ENCODE measurements around the gene CABLES1. TPM values are rescaled to one million over a fixed set of nuclear protein-coding genes. Genes with fewer than 3 reads are reported as not detected.

The CABLES1 gene
- total RNA-seq, 1 experiment from 2014 or later: 1.7 TPM

GRCh38 chr18:23136326-23137096 is 1.2 kb downstream of the CABLES1 start:
- in situ Hi-C loops (cut with HindIII; ENCODE audit: low pct_unique_long_range_greater_than_20kb, low sequenced_read_pairs): no loop called here
- DNase-seq (ENCODE audit: low read depth): no peak

GRCh38 chr18:23137097-23137635 is 1.9 kb downstream of the CABLES1 start:
- in situ Hi-C loops (cut with HindIII; ENCODE audit: low pct_unique_long_range_greater_than_20kb, low sequenced_read_pairs): no loop called here
- DNase-seq (ENCODE audit: low read depth): peak; percentile 41

- DNase-seq (ENCODE audit: low read depth): no peak
- in situ Hi-C loops (cut with HindIII; ENCODE audit: low pct_unique_long_range_greater_than_20kb, low sequenced_read_pairs): no loop called here
Observed at GRCh38 chr18:23137788-23138216, 2.5 kb downstream of the CABLES1 start.

DNA sequence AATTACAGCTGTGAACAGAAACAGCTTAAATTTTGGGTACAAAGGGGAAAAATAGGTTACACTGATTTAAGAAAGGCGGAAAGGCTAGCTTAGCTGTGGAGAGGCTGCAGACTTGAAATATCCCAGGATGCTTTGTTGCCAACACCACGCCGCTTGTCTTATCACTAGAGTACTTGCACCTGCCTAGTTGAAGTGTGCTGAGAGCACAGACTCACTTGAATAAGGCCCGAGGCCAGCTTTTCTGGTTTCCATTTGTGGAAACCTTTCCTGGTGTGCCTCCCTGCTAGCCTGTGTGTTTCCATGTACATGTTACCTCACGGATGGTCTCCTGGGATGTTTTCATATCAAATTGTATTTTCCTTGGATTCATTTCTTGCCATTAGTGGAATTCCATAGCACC is 3.2 kb downstream of the CABLES1 start:
- in situ Hi-C loops (cut with HindIII; ENCODE audit: low pct_unique_long_range_greater_than_20kb, low sequenced_read_pairs): no loop called here
- DNase-seq (ENCODE audit: low read depth): no peak

DNA sequence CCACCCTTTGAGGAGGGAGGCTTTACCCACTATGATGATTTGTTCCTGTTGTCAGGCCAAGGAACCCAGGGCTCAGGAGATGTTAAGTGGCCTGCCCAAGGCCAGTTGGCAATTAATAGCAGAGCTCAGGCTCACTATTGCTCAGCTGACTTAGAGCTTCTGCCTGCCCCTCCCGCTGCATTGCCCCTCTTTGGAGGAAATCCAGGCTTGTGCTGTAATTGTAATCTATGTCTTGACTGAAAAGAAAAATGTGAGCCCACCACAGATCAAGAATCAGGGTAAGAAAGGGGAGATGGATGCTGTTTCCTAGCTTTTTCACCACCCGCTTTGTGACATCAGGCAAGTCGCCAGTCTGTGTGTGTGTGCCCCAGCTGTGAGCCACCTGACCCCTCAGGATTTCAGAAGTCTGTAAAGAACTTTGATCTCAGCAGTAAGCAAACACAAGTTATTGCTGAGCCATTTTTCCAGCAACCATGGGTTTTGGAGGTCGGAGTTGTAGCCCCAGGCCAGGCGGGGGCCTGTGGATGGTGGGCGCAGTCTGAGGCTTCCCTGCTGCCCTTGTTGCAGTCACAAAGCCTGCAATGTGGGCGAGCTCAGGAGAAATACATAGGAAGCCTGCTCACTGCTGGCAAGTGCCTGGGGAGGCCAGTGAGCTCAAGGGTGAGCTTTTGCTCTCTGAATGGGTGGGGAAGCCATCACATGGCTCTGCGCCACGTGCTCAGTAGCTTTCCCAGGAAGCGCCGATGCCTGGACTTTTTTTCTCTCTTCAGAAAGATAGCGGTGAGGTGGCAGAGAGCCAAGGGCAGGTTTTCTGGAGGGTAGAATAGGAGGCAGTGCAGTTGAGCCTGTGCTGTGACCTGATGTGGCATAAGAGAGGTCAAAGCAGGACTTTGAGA is 6.1 kb downstream of the CABLES1 start:
- in situ Hi-C loops (cut with HindIII; ENCODE audit: low pct_unique_long_range_greater_than_20kb, low sequenced_read_pairs): no loop called here
- DNase-seq (ENCODE audit: low read depth): peak; percentile 33

- in situ Hi-C loops (cut with HindIII; ENCODE audit: low pct_unique_long_range_greater_than_20kb, low sequenced_read_pairs): no loop called here
- no peak for DNase-seq (ENCODE audit: low read depth)
Observed at GRCh38 chr18:23142251-23142929, 7.1 kb downstream of the CABLES1 start.

- in situ Hi-C loops (cut with HindIII; ENCODE audit: low pct_unique_long_range_greater_than_20kb, low sequenced_read_pairs): no loop called here
- DNase-seq (ENCODE audit: low read depth): peak; percentile 30
Observed at GRCh38 chr18:23143016-23143814, 7.9 kb downstream of the CABLES1 start.

GRCh38 chr18:23143815-23144261 is 8.6 kb downstream of the CABLES1 start:
- DNase-seq (ENCODE audit: low read depth): no peak
- in situ Hi-C loops (cut with HindIII; ENCODE audit: low pct_unique_long_range_greater_than_20kb, low sequenced_read_pairs): no loop called here

- in situ Hi-C loops (cut with HindIII; ENCODE audit: low pct_unique_long_range_greater_than_20kb, low sequenced_read_pairs): no loop called here
- DNase-seq (ENCODE audit: low read depth): no peak
Observed at GRCh38 chr18:23144640-23145039, 9.4 kb downstream of the CABLES1 start.

DNA sequence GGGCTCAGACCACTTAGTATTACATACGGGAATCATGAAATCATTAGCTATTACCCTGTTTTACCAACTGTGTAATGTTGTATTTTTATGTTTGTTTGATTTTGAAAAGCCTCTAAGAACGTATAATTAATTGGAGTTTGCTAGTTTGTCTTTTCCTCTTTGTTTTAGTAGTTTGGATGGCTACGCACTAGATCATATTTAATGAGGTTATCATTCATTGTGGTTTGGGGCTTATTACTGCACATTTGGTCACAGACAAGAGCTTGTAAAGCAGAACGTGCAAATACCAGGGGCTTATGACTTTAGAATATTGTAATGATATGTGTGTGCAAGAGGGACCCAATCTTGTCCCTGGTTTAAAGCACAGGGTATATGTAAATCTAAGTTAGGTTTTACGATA is 10.3 kb downstream of the CABLES1 start:
- in situ Hi-C loops (cut with HindIII; ENCODE audit: low pct_unique_long_range_greater_than_20kb, low sequenced_read_pairs): no loop called here
- no peak for DNase-seq (ENCODE audit: low read depth)

- no peak for DNase-seq (ENCODE audit: low read depth)
- in situ Hi-C loops (cut with HindIII; ENCODE audit: low pct_unique_long_range_greater_than_20kb, low sequenced_read_pairs): no loop called here
Observed at GRCh38 chr18:23146861-23147469, 11.7 kb downstream of the CABLES1 start.

- in situ Hi-C loops (cut with HindIII; ENCODE audit: low pct_unique_long_range_greater_than_20kb, low sequenced_read_pairs): no loop called here
- DNase-seq (ENCODE audit: low read depth): no peak
Observed at GRCh38 chr18:23148382-23148781, 13.1 kb downstream of the CABLES1 start.

DNA sequence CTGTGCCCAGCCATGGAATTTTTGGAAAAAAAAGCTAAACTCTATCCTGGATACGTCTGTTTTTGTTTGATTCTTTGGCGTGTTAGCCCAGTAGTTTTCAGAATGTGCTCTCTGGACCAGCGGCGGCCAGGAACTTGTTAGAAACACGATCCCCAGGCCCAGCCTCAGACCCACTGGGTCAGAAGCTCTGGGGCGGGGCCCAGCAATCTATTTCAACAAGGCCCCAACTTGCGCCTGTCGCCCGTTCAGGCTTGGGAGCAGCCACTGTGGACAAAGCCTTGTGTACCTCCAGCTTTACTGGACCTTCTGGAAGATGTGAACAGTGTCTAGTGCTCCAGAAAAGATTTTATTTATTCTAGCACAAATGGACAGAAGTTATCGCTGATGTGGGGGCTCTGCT is 14.3 kb downstream of the CABLES1 start:
- no peak for DNase-seq (ENCODE audit: low read depth)

DNA sequence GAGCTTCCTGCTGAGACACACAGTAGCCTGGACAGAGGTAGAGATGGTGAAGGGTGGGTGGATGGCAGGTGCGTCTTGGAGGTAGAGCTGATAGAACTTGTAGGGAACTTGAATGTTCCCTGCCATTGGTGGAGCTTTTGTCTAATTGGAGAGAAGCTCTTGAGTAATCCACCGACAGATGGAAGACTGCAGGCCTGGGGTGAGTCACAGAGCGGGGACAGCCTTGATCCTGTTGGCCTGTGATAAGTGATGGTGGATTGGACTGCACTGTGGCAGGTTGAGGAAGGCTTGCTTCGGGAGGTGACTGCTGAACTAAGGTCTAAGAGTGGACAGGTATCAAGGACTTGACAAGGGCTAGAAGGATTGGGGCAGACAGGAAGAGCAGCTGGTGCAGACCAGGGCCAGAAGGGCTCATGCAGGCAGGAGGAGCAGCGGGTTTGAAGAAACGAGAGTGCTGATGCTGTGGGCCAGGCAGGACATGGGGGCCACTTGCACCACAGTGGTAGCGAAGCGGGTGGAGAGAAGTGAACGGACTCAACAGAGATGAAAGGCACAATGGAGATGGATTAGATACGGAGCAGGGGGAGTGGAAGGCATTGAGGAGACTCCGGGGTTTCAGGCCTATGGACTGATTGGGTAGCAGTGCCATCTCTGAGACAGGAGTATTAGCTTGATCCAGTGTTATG is 16.3 kb downstream of the CABLES1 start:
- in situ Hi-C loops (cut with HindIII; ENCODE audit: low pct_unique_long_range_greater_than_20kb, low sequenced_read_pairs): no loop called here

More for the DNA sequence above, 14.3 kb downstream of the CABLES1 start:
- in situ Hi-C loops (cut with HindIII; ENCODE audit: low pct_unique_long_range_greater_than_20kb, low sequenced_read_pairs): no loop called here

DNA sequence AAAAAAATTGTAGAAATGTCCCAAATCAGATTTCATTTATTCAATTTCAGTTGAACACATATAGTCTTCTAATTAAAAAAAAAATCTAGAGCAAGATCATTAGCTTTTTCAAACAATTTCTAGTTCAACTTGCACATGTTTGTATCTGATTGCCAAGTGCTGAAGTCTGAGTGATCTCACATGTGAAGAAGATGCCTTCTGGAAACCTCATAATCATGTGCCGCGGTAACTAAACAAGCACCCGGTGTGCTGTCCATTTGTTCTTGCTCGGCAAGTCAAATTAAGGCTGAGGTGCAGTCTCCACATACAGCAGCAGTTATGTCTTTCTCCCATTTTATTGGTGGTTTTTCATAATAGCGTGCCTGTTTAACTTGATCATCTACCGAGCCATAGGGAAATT is 18.7 kb downstream of the CABLES1 start:
- no peak for DNase-seq (ENCODE audit: low read depth)
- in situ Hi-C loops (cut with HindIII; ENCODE audit: low pct_unique_long_range_greater_than_20kb, low sequenced_read_pairs): no loop called here

More for the DNA sequence above, 16.3 kb downstream of the CABLES1 start:
- DNase-seq (ENCODE audit: low read depth): no peak

- in situ Hi-C loops (cut with HindIII; ENCODE audit: low pct_unique_long_range_greater_than_20kb, low sequenced_read_pairs): no loop called here
- no peak for DNase-seq (ENCODE audit: low read depth)
Observed at GRCh38 chr18:23154823-23155500, 19.7 kb downstream of the CABLES1 start.
